Pulmonary artery endothelial cell (primary cell): ENCODE data around the gene CCDC198. TPM values are rescaled to one million over a fixed set of nuclear protein-coding genes. Genes with fewer than 3 reads are reported as not detected.

Experiments
- DNase-seq: peaks from one replicate; pipeline ENCODE4 v3.0.0-alpha.2; 2011; ENCODE audit warnings: low read depth, low spot score
- total RNA-seq: library from RNA; depleted of rRNA; stranded (reverse); fragments of >200 nt; gene quantifications from 2 replicates; pipeline ENCODE4 v1.2.3, GENCODE V29; 2014

CCDC198 gene, protein sequence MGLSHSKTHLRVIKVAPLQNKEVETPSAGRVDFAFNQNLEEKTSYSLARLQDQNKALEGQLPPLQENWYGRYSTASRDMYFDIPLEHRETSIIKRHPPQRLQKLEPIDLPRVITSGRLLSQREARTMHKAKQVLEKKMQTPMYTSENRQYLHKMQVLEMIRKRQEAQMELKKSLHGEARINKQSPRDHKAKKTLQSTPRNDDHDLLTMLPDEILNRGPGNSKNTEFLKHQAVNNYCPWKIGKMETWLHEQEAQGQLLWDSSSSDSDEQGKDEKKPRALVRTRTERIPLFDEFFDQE
- total RNA-seq: not detected in 2 replicates

DNA sequence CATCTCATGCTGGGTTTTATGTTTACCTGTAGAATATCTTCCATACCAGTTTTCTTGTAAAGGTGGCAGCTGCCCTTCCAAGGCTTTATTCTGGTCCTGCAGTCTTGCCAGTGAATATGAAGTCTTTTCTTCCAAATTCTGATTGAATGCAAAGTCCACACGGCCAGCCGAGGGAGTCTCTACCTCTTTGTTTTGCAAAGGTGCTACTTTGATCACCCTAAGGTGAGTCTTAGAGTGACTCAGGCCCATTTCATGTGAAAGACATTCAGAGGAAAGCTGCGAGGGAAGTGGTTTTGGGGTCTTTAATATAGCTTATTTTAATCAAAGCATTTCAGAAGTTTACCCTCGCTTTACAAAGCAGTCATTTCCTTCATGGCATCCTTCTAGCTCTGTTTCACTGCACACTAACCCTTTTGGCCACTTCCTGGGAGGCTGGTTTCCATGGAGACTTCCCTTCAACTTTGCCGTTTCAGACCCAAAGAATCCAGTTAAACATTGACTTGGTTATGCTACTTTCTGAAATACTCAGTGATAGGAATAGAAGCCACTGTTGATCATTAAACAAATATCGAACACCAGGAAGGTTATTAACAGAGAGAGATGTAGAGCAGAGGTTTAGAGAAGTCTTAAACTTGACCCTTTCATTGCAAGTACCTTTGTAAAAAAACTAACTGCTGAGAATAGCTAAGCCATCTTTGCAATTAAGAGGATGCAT lies at the start of gene CCDC198:
CCDC198 (minus strand) TSS at position 391 of the 715 bp plus-strand sequence; CDS start at position 249, 142 bp downstream.
- DNase-seq: no peak

DNA sequence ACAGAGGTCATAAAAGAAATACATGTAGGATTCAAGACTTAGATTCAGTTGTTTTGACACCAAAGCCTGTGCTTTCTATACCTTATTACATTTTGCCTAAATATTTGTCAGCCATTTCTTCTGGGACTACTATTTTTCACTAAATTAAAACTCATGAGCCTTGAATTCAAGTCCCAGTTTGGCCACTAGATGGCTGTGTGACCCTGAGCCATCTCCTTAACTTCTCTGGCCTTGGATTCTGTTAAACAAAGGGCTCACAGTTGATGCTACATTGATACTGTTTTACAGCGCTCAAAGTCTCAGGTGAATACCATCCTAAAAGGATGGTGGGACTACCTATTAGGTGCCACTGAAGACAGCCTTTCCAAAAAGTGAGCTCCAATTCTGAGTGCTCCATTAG lies 39.6 kb upstream of the CCDC198 start:
- DNase-seq: no peak

DNA sequence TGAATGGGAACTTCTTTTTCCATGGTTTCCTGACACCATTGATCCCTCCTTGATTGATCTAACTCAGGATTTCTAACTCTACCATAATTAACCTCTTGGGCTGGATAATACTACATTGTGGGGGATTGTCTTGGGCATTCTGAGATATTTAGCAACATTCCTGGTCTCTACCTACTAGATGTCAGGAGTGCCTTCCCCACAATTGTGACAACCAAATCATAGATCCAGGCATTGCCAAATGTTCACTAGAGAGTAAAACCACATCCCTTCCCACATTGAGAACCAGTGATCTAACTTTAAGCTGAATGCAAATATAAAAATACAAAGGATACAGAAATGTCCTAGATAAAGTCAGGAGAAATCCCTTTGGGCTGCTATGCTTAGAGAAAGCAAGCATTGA lies 36.9 kb upstream of the CCDC198 start:
- DNase-seq: no peak

DNA sequence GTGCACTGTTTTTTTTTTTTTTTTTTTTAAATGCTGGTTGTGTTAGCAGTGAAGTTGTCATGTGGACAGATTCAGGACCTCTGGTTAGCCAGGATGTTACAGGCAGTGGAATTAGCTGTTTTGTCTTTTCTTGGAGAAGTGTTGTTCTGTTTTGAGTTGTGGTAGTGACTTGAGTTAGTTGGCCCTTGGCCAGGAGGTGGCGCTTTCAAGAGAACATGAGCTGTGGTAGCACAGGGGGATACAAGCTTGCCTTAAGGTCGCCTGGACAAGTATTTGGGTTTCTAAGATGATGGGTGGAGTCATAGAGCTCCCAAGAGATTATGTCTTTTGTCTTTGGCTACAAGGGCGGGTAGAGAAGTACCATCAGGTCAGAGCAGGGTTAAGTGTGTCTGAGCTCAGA lies 33.3 kb upstream of the CCDC198 start:
- no peak for DNase-seq

DNA sequence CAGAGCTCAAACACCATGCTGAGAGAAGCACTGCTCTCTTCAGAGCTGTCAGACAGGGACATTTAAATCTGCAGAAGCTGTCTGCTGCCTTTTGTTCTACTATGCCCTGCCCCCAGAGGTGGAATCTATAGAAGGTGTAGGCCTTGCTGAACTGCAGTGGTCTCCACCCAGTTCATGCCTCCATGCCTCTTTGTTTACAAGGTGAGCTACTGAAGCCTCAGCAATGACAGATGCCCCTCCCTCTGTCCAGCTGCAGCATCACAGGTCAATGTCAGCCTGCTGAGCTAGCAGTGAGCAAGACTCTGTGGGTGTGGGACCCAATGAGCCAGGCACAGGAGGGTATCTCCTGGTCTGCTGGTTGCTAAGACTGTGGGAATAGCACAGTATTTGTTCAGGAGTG lies 25.4 kb upstream of the CCDC198 start:
- DNase-seq: no peak

DNA sequence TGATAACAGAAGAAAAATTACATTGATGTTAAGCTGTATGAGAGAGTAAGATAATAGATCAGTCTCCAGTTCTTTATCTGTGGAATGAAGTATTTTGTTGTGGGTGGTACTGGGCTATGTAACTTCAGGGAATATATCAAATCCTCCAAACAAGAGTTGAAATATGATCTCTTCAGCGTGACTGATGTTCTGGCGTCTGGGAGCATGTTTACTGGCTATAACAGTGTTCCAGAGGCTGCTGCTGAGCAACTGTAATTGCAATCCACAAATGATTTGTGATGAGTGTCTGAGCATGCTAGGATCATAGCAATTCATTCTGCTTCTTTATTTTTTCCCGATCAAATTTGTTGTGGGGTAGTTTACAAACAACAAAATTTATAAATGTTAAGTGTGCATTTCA lies 18.6 kb upstream of the CCDC198 start:
- no peak for DNase-seq

DNA sequence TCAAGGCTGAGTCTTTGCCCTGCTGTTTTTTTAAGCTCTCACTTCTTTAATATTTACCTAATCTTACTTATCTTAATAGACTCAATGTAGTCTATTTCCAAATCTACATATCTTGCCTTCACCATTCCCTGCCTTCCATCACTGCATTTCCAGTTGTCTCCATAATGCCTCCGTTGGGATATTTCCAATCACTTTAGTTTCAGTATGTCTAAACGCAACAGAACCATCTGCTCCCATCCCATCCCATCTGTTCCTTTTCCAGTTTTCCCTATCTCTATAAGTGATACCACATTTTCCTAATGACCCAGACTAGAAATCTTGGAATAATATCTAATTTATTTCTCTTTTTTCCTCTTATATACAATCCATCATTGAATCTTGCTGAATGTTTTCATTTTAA lies 15.1 kb upstream of the CCDC198 start:
- no peak for DNase-seq

DNA sequence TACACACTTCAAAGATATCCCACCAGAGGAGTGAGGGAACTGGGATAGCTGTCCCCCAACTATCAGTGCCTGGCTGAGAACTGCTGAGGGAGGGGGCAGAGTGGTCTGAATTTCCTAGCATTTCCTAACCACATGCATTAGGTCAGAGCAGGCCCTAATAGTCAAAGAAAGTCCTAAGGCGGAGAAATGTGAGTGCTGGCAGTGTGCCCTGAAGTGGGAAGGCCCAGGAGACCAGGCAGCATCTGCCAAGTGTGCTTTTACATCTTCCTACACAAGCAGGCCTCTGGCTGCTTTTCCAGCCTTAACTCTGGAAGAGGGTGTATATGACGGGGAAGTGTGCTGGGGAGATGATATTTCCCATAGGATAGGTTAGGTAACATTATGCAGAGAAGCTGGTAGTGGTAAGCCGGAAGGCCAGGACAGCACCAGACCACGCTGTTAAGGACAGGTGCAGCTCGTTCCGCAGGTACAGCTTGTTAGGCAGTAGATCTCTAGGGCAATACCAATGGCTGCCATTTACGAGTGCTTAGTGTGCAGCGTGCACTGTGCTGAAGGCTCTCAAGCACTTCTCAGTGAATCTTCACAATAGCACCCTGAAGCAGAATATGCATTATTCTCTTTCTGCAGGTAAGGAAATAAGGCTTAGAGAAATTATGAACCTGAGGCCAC lies 9.1 kb upstream of the CCDC198 start:
- DNase-seq: no peak

DNA sequence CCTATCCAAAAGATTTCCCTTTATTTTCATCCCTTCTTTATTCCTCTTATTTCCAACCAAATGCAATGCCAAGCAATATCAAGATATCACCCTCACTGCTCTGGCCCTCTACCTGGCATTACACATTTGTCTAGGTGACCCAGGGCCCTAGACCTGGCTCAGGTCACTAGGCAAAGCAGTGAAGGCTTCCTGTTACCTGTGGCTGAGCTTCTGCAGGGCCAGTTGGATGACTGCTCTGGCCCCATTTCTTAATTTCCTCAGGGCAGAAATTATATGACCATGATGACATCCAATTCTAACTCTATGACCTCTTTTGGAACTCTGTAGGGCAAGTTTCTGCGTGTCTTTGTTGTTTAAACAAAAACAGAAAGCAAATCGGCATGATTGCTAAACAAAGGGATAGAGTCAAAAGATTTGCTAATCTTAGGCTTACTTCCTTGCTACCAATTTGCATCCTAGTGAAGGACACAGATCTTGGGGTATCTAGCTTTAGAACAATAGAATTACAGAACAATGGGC lies 7.4 kb upstream of the CCDC198 start:
- DNase-seq: no peak

DNA sequence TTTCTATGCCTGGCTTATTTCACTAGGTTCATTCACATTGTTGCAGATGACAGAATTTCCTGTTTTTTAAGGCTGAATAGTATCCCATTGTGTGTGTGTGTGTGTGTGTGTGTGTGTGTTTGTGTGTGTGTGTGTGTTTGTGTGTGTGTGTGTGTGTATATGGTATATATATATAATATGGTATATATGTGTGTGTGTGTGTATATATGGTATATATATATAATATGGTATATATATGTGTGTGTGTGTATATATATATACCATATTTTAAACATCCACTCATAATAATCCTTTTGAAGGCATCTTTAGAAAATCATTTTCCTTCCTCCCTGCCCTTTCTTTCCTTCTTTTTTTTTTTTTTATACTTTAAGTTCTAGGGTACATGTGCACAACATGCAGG lies 5.0 kb upstream of the CCDC198 start:
- no peak for DNase-seq

DNA sequence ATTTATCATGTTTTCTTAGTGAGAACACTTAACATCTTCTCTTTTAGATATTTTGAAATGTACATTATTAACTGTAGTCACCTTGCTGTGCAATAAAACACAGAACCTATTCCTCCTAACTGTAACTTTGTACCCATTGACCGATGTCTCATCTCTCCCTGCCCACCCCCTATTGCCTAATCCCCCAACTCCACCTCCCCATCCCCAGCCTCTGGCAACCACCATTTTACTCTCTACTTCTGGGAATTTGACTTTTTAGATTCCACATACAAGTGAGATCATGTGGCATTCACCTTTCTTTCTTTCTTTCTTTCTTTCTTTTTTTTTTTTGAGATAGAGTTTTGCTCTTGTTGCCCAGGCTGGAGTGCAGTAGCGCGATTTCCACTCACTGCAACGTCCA lies 4.4 kb upstream of the CCDC198 start:
- DNase-seq: no peak

DNA sequence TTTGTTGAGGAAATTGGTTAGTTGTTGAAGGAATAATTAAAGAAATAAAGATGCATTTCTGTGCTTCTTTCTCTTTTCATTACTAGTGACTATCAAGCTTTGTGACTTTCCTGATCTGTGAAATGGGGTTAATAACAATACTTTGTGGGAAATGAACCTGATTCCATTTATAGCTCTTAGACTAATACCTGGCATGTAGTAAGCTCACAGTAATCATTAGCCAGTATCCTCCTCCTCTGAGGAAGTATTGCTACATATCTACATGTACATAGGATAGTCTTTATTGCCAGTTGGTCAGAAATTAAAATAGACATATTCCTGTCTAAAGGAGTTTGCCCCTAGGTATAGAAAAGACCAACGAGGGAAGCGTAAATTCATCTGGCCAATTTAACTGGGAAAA lies 1.8 kb upstream of the CCDC198 start:
- no peak for DNase-seq

DNA sequence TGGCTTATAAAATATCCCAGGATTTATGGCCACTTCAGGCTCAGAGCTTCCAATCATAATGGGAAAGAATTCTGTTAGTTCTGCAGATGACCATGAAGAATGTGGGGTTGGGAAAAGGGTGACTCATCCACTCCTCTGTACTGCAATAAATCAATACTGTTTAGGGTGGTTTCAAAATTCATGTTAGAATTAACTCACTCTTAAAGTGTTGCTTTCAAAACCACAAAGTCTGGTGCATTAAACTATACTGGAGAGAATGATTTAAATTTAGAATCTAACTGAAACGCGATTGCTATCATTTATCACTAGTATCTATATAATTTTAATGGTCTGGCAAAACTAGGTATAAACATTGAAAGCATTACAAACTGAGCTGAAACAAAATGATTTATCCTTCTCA lies 798 bp downstream of the CCDC198 start:
- no peak for DNase-seq

DNA sequence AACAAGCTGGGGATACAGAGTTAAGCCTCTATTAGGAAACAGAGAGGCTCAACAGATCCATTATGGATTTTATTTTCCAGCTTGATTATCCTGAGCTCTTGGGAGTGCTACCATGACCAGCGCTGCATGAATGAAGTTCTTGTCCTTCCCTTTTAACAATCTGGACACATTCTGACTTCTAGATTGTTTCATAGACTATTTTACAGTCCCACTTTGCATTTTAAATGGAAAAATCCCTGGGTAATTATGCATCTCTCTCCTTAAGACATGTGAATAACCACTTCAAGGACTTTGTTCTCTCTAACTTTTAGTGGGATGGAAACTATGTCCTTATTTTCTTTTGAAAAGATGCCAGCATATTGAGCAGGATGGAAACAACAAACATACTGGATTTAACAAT lies 2.0 kb downstream of the CCDC198 start:
- DNase-seq: no peak

DNA sequence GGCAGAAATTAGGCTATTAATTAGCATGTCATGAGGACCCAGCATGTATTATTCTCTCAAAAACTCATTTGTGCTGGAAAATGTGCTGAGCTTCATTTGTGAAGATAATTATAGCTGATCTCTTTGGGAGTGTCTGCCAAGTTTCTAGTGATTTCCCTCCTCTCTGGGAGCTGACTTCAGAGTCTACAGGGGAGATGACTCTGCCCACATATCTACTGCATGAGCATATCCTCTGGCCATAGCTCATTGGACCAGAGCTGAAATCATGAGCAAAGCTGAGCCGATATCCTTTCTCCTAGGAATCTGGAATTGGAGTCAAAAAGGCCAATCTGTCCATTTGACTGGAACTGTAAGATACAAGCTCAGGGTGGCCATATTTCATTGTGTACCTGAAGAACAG lies 5.9 kb downstream of the CCDC198 start:
- DNase-seq: no peak

DNA sequence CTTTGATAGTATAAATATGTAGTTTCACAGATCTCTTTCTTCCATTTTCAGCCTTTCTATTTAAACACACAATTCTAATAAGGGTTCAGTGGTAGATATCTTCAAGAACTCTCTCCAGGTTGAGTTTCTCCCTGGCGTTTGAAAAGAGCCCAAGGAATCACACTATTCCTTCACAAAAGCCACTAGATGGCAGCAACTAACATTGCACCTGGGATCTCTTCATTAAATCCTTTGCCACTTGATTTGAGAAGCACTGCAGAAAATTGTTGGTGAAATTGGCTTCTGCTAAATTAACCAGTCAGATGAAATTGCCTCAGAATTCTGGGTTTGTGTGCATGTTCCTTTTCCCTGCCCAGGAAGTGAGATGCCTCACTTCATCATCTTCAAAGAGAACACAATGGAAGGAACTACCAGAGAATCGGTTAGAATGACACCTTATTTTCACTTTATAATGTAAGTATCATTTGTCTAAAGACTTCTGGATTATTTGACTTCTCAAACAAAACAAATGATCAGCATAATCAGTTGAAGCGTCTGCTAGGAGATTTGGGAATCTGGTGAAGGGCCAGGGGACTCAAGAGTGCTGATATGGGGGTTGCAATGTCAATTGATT lies 6.8 kb downstream of the CCDC198 start:
- peak; percentile 8 for DNase-seq

DNA sequence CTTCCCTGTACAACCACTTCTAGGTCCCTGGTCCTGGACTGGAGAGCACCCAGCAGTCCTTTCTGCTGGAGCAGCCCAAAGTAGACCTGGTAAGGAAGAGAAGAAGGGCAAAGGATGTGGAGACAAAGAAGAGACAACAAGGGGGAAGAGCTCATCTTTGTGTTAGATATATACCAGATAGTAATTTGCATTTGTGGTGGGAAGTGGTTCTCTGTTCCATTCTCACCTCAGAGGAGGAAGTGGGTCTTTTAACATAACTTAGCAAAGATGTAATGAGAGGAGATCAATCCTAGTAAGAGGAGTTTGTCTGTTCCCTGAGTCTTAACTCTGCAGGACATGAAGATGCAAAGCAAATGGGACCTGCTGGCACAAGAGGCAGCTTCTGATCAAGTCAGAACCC lies 8.0 kb downstream of the CCDC198 start:
- DNase-seq: no peak

DNA sequence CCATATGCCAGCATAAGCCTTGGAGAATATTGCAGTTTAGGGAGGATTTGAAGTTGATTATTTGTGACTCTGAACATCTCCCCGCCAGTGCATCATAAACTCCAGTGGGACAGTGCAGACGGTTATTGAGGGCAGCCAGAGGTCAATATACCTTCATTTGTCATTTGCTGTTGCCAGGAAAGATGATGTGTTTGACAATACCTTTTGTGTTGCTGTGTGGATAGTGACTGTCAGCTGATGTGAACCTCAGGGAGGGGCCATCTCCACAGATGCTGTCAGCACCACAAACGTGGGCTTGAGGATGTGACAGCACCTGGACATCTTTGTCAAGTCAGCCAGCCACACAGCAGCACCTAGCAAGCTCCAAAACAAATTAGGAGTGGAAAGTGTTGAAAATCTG lies 11.5 kb downstream of the CCDC198 start:
- no peak for DNase-seq

DNA sequence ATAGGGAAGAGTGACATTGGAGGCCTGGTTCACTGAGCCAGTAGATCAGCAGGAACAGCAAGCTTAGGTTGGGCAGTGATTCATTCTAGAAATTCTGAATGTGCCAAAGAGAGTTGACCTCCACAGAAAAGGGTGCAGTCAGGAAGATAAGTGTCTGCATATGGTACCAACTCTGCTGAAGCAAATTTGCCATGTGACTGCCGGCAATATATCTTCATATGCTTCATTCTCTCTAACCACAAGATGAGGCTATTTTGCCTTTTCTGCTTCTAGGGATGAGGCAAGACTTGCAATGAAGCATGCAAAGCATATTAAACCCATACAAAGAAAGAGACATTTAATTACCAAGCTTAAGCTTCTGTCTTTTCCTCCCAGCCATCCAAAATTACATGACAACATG lies 13.6 kb downstream of the CCDC198 start:
- no peak for DNase-seq

DNA sequence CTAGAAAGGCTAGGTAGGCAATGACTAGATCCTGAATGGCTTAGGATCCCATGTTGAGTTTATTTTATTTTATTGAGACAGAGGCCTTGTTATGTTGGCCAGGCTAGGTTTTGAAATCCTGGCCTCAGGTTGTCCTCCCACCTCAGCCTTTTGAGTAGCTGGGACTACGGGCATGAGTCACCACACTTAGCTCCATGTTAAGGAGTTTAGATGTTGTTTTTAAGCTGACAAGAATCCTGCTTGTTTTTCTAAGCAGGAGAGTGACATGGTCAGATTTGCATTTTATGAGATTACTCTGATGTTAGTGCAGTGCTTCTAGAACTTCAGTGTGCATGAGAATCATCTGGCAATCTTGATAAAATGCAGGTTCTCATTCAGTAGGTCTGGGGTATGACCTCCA lies 14.5 kb downstream of the CCDC198 start:
- no peak for DNase-seq

DNA sequence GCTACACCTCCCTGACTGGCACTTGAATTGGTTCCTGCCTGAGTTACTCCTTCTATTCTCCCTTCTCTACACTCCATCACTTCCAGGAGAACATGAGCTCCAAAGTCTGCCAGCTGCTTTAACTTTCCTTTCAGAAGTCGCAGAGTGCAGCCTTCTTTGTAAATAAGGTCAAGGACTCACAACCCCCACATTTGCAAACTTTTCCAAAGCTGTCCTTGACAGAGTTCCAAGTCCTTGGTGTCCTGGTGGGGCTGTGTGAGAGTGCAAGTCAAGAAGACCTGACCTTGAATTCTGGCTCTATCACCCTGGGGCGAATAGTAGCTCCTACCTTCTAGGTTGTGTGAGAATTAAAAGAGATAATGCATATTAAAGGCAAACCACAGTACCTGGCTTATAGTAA lies 15.6 kb downstream of the CCDC198 start:
- DNase-seq: no peak

DNA sequence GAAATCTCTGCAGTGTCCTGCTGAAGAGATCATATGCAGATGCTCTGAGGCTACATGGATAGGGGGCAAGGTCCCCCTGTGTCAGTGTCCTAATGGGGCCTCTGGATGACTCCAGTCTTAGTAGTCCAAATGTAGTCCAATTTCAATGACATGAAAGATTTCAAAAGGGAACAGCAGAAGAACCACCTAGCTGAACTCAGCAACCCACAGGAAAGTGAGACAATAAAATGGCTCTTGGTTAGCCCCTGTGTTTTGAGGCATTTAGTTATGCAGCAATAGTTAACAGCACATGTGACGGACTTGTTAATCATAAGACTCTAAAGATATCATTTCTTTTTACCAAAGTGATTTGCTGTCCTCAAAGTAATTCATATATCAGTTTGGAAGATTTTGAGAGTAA lies 22.7 kb downstream of the CCDC198 start:
- DNase-seq: no peak
